Stomach (tissue), 4 donors: ENCODE measurements around the gene FSTL4.

ENCODE experiments used
- CTCF ChIP-seq, 7 experiments: fragments of 450-650 bp in 4 of 7; fragments of 200-600 bp in 3 of 7; sonication (generic) in 3 of 7; IDR thresholded peaks; one replicate each; pipeline ENCODE4 v1.5.1; 2016 to 2019; ENCODE audit warnings: antibody characterized with exemption in 7 of 7, control low read depth in 2 of 7, mild to moderate bottlenecking in 1 of 7
- EP300 ChIP-seq: sonication (generic); formaldehyde crosslinking; IDR thresholded peaks from one replicate; pipeline ENCODE4 v1.6.1; 2017; ENCODE audit warnings: antibody characterized with exemption
- POLR2A ChIP-seq, 4 donors: fragments of 450-650 bp; IDR thresholded peaks; one replicate each; pipeline ENCODE4 v1.6.1; 2016; ENCODE audit warnings: antibody characterized with exemption in 4 of 4, control low read depth in 2 of 4, mild to moderate bottlenecking in 1 of 4, moderate library complexity in 1 of 4
- POLR2AphosphoS5 ChIP-seq, 3 donors: sonication (generic); formaldehyde crosslinking; IDR thresholded peaks; one replicate each; pipeline ENCODE4 v1.6.1; 2016; ENCODE audit warnings: antibody characterized with exemption in 3 of 3

DNA sequence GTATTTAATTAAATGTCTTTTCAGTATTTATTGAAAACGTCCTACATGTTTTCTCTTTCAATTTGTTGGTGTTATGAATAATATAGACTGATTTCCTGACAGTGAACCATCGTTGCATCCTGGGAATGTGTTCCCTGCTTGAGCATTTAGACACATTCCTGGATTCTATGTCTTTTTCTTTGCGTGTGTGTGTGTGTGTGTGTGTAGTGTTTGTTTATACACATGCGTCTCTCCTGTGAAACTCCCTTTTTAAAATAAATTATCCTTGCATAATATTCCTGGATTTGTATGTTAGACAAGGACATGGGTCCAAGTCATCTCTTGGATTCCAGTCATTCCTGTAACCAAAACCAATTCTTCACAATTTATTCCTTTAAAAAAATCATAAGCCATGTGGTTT, 407.1 kb downstream of the FSTL4 start:
- TF ChIP-seq CTCF (IDR thresholded peaks at IDR 0.05): no peak
- no peak for TF ChIP-seq POLR2AphosphoS5 (IDR thresholded peaks at IDR 0.05)
- TF ChIP-seq POLR2A (IDR thresholded peaks at IDR 0.05): no peak
- no peak for TF ChIP-seq EP300
